ENCODE measurements around the gene SLC22A23.

SLC22A23 gene

GRCh38 chr6:3261518-3261820 lies 195.4 kb downstream of the SLC22A23 start:
- TF ChIP-seq ZFX (IDR thresholded peaks at IDR 0.05) (no peak), CTCF (conservative IDR thresholded peaks at IDR 0.05) (no peak)
- no peak overlapping the region for H3K27ac ChIP-seq

GRCh38 chr6:3260772-3261517 lies 195.9 kb downstream of the SLC22A23 start:
- H3K27ac ChIP-seq = no peak overlapping the region
- TF ChIP-seq CTCF (conservative IDR thresholded peaks at IDR 0.05) = no peak
- TF ChIP-seq ZFX (IDR thresholded peaks at IDR 0.05) = no peak

- TF ChIP-seq ZFX (IDR thresholded peaks at IDR 0.05) (no peak), CTCF (conservative IDR thresholded peaks at IDR 0.05) (no peak)
- no peak overlapping the region for H3K27ac ChIP-seq
Observed at GRCh38 chr6:3260296-3260695, 196.6 kb downstream of the SLC22A23 start.

- peak overlapping the region; percentile 97 for H3K27ac ChIP-seq
- peak; percentile 78 for TF ChIP-seq ZFX (IDR thresholded peaks at IDR 0.05)
- TF ChIP-seq CTCF (conservative IDR thresholded peaks at IDR 0.05) = no peak
Observed at GRCh38 chr6:3259491-3259958, 197.3 kb downstream of the SLC22A23 start.

- peak within 1 kb of the TSS; percentile 97 for H3K27ac ChIP-seq
- TF ChIP-seq CTCF (conservative IDR thresholded peaks at IDR 0.05) (no peak), ZFX (IDR thresholded peaks at IDR 0.05) (peak; percentile 97)
Observed at GRCh38 chr6:3258720-3259490, 197.9 kb downstream of the SLC22A23 start, which contains the start of gene PSMG4. PSMG4 (plus strand) TSS chr6:3258947; CDS start chr6:3259023, 76 bp downstream.

- TF ChIP-seq ZFX (IDR thresholded peaks at IDR 0.05) (no peak), CTCF (conservative IDR thresholded peaks at IDR 0.05) (no peak)
- peak overlapping the region; percentile 97; the same call in 1 of the 2 replicates for H3K27ac ChIP-seq
Observed at GRCh38 chr6:3258201-3258600, 198.6 kb downstream of the SLC22A23 start.

GRCh38 chr6:3253597-3253961 lies 203.3 kb downstream of the SLC22A23 start:
- TF ChIP-seq CTCF (conservative IDR thresholded peaks at IDR 0.05) (no peak), ZFX (IDR thresholded peaks at IDR 0.05) (no peak)
- H3K27ac ChIP-seq = no peak overlapping the region

Measured in C4-2B (cell line).